ENCODE data around the gene FOSL2.
A peak's percentile ranks its signal among the peaks of the same experiment; 100 is the strongest.

FOSL2 gene

DNA sequence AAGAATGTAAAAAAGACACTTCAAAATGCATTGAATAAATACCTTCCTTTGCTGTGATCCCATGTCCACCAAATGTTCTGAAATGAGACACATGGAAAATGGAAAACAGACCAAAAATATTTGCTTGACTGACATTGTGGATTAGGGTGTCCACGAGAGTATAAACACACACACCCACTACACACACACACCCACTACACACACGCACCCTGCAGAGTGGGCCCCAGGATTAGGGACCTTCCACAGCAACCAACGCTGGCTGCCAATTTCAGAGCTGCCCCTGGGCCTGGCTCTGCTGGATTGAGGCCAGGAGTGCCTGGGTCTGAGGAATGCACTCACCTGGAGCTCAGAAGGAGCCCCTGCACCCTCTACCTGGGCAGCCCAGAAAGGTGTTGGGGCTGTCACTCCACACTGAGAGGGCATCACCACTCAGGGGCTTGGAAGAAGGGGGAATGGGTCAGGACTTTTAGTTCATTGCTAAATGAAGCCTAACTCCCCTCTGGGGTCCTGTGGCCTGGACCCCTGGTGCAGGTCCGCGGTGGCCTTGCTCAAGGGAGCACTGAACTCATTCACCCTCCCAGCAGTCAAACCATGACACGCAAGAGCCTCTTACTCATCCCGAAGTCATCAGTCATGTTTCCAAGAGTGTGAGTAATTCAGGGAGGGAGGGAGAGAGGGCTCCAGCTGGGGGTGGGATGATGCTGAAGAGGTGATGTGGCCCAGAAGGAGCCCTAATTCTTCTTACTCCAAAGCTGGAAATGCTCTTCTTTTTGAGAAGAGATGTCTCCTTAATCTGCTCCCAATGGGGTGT is 53.0 kb downstream of the FOSL2 start:
- DNase-seq (ENCODE audit: low read depth): peak; percentile 94
- TF ChIP-seq, protein P1, sequence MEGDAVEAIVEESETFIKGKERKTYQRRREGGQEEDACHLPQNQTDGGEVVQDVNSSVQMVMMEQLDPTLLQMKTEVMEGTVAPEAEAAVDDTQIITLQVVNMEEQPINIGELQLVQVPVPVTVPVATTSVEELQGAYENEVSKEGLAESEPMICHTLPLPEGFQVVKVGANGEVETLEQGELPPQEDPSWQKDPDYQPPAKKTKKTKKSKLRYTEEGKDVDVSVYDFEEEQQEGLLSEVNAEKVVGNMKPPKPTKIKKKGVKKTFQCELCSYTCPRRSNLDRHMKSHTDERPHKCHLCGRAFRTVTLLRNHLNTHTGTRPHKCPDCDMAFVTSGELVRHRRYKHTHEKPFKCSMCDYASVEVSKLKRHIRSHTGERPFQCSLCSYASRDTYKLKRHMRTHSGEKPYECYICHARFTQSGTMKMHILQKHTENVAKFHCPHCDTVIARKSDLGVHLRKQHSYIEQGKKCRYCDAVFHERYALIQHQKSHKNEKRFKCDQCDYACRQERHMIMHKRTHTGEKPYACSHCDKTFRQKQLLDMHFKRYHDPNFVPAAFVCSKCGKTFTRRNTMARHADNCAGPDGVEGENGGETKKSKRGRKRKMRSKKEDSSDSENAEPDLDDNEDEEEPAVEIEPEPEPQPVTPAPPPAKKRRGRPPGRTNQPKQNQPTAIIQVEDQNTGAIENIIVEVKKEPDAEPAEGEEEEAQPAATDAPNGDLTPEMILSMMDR (conservative IDR thresholded peaks at IDR 0.05; ENCODE audit: low read depth, low read length): no peak

DNA sequence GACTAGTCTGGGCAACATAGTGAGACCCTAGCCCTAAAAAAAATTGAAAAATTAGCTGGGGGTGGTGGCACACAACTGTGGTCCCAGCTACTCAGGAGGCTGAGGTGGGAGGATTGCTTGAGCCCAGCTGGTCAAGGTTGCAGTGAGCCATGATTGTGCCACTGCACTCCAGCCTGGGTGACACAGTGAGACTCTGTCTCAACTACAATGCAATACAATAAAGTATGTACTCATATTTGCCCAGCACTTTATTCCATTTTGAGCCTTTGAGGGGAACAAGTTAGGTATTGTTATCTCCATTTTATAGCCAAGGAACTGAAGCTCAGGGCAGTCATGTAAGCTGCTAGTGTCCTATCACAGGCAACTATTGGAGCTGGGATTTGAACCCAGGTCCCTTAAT is 53.9 kb downstream of the FOSL2 start:
- DNase-seq (ENCODE audit: low read depth): no peak
- TF ChIP-seq, protein P1 (conservative IDR thresholded peaks at IDR 0.05; ENCODE audit: low read depth, low read length): no peak
- no peak overlapping the region for H3K4me3 ChIP-seq (ENCODE audit: low read depth, low read length)

More for the DNA sequence above, 53.0 kb downstream of the FOSL2 start:
- H3K4me3 ChIP-seq (ENCODE audit: low read depth, low read length): no peak overlapping the region

DNA sequence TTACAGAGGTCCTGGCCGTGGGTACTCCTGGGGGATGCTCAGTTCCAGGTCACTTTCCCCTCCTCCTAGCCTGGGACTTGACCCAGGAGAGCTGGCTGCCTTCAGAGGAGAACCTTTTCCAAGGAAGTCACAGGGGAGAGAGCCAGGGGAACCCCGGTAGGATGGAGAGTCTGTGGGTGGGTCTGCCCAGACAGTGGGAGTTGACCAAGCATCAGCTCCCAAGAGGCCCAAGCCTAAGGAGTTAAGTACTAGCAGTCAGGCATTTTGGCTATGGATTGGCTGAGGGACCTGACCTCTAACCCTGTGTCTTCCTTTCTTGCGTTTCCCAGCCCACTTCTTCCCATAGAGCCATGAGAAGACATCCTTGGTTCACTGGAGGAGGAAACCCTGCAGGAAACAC is 54.4 kb downstream of the FOSL2 start:
- TF ChIP-seq, protein P1 (conservative IDR thresholded peaks at IDR 0.05; ENCODE audit: low read depth, low read length): no peak
- H3K4me3 ChIP-seq (ENCODE audit: low read depth, low read length): no peak overlapping the region
- no peak for DNase-seq (ENCODE audit: low read depth)

DNA sequence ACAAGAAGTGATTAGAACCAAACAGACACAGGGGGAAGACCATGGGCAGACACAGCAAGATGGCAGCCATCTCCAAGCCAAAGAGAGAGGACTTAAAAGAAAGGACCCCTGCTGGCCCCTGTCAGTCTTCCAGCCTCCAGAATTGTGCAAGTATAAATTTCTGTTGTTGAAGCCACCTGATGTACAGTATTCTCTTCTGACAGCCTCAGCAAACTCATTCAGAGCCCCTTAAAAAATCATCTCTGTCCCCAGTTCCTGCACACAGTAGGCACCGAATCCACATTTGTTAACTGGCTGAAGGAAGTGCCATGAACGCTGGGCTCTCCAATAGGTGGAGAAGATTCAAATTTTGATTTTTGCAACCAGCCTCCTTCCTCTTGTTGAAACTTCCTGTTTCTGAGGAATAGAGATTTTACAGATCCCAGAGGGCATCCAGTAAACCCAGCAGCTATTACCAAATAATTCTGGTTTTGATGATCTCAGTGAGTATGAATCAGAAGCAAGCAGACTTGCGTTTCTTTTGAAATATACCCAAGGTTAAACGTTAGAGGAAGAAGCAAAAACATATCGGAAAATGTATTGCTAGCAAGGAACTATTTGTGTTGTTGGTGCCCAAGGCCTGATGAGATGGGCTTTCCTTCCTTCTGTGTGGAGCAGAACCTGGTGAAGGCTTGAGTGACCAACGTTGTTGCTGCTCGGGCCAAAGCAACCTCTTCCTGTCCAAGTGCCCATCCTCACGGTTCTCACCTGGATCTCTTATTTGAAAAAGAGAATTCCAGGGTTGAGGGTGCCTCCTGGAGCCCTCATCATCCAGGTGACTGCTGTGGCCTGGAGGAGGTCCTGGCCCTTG is 55.5 kb downstream of the FOSL2 start:
- TF ChIP-seq, protein P1 (conservative IDR thresholded peaks at IDR 0.05; ENCODE audit: low read depth, low read length): peak; percentile 10
- peak; percentile 89 for DNase-seq (ENCODE audit: low read depth)

DNA sequence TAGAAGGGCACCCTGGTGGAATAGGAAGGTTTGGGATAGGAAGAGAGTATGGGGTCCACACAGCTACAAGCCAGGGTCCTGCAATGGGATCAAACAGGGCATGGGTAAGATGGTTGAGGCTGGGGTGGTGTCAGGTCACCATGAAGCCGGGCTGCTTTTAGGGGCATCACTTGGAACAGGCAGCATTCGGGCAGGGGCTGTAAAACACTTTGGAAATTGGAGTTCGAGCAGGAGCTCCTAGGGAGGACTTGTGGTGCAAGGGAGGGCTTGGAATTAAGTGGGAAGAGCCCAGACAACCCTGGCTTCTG is 56.1 kb downstream of the FOSL2 start:
- TF ChIP-seq, protein P1 (conservative IDR thresholded peaks at IDR 0.05; ENCODE audit: low read depth, low read length): no peak
- H3K4me3 ChIP-seq (ENCODE audit: low read depth, low read length): no peak overlapping the region
- no peak for DNase-seq (ENCODE audit: low read depth)

More for the DNA sequence above, 55.5 kb downstream of the FOSL2 start:
- H3K4me3 ChIP-seq (ENCODE audit: low read depth, low read length): no peak overlapping the region

DNA sequence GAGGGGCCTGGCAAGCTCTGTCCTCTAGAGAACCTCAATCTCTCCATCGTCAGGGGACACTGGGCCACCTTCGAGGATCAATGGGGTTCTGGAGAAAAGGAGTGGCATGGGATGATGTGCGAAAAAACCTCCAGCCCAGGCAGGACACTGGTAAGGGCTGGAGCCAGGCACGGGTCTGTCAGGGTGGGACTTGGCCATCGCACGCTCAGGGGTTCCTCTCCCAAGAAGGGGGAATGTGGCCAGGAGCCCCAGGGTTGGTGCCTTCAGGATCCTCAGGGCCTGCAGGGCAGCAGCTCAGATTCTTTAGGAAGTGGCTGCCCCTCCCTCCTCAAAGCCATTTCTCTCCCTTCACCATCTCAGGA is 56.4 kb downstream of the FOSL2 start:
- no peak for DNase-seq (ENCODE audit: low read depth)
- H3K4me3 ChIP-seq (ENCODE audit: low read depth, low read length): no peak overlapping the region
- TF ChIP-seq, protein P1 (conservative IDR thresholded peaks at IDR 0.05; ENCODE audit: low read depth, low read length): no peak

All from choroid plexus epithelial cell (primary cell).